ENCODE results near the gene SNX5. TPM values are rescaled to one million over a fixed set of nuclear protein-coding genes. Genes with fewer than 3 reads are reported as not detected.

Gene SNX5
- total RNA-seq, 2 experiments from 2014 or later, result 222 to 249 TPM

GRCh38 chr20:17925940-17926300 is 42.7 kb downstream of the SNX5 start:
- Mint-ChIP-seq H3K27ac (no peak overlapping the region), H3K4me1 (ENCODE audit: low read depth) (no peaks in the 10 kb centered on the region), H3K36me3 (ENCODE audit: low read depth) (no peaks in the 10 kb centered on the region), H3K4me3 (no peak overlapping the region), H3K27me3 (peaks cover 3% of the 10 kb centered on the region), H3K9me3 (no peaks in the 10 kb centered on the region)
- intact Hi-C loops (cut with micrococcal nuclease), result no loop called here
- ChIA-PET CTCF (interaction anchor here (2.7 kb wide), 1 partner anchor 13 kb away, joined by 9 read pairs; no protein-coding TSS in a partner anchor), POLR2A (no interaction called here)
- ATAC-seq (no peak), DNase-seq (no peak)
- TF ChIP-seq CTCF (IDR thresholded peaks at IDR 0.05), result no peak

- TF ChIP-seq CTCF (IDR thresholded peaks at IDR 0.05), result no peak
- ATAC-seq, result no peak
- intact Hi-C loops (cut with micrococcal nuclease), result no loop called here
- Mint-ChIP-seq H3K4me3 (no peak overlapping the region), H3K36me3 (ENCODE audit: low read depth) (no peaks in the 10 kb centered on the region), H3K27ac (no peak overlapping the region), H3K4me1 (ENCODE audit: low read depth) (no peaks in the 10 kb centered on the region), H3K27me3 (peaks cover 3% of the 10 kb centered on the region), H3K9me3 (no peaks in the 10 kb centered on the region)
- POLR2A ChIA-PET, result no interaction called here
- CTCF ChIA-PET, result no interaction called here
- DNase-seq, result no peak
These were observed 43.3 kb downstream of the SNX5 start for GRCh38 chr20:17925141-17925939.

- ChIA-PET CTCF (no interaction called here), POLR2A (no interaction called here)
- no peaks in the 10 kb centered on the region for H3K36me3 Mint-ChIP-seq (ENCODE audit: low read depth)
- H3K4me3 Mint-ChIP-seq, result no peak overlapping the region
- no peaks in the 10 kb centered on the region for H3K4me1 Mint-ChIP-seq (ENCODE audit: low read depth)
- ATAC-seq (no peak), DNase-seq (no peak)
- no peak for TF ChIP-seq CTCF (IDR thresholded peaks at IDR 0.05)
- no peaks in the 10 kb centered on the region for H3K9me3 Mint-ChIP-seq
- no peak overlapping the region for H3K27ac Mint-ChIP-seq
- intact Hi-C loops (cut with micrococcal nuclease), result no loop called here
- H3K27me3 Mint-ChIP-seq, result peaks cover 4% of the 10 kb centered on the region
These were observed 46.8 kb downstream of the SNX5 start for GRCh38 chr20:17921774-17922173.

GRCh38 chr20:17919149-17919548 is 49.4 kb downstream of the SNX5 start:
- Mint-ChIP-seq H3K4me3 (no peak overlapping the region), H3K4me1 (ENCODE audit: low read depth) (no peaks in the 10 kb centered on the region), H3K27ac (no peak overlapping the region), H3K27me3 (peaks cover 4% of the 10 kb centered on the region), H3K9me3 (no peaks in the 10 kb centered on the region), H3K36me3 (ENCODE audit: low read depth) (no peaks in the 10 kb centered on the region)
- no peak for TF ChIP-seq CTCF (IDR thresholded peaks at IDR 0.05)
- no peak for ATAC-seq
- intact Hi-C loops (cut with micrococcal nuclease), result no loop called here
- ChIA-PET POLR2A (no interaction called here), CTCF (interaction anchor here (0.9 kb wide), 1 partner anchor 414 kb away, joined by 3 read pairs; no protein-coding TSS in a partner anchor)
- DNase-seq, result no peak

GRCh38 chr20:17917832-17918618 is 50.6 kb downstream of the SNX5 start:
- Mint-ChIP-seq H3K27ac (no peak overlapping the region), H3K36me3 (ENCODE audit: low read depth) (no peaks in the 10 kb centered on the region), H3K4me3 (no peak overlapping the region), H3K4me1 (ENCODE audit: low read depth) (no peaks in the 10 kb centered on the region), H3K9me3 (no peaks in the 10 kb centered on the region), H3K27me3 (peaks cover 6% of the 10 kb centered on the region)
- ChIA-PET POLR2A (no interaction called here), CTCF (no interaction called here)
- intact Hi-C loops (cut with micrococcal nuclease), result no loop called here
- DNase-seq (no peak), ATAC-seq (no peak)
- TF ChIP-seq CTCF (IDR thresholded peaks at IDR 0.05), result no peak
